H1 (cell line): ENCODE measurements around the gene FBXL15. TPM values are rescaled to one million over a fixed set of nuclear protein-coding genes. Genes with fewer than 3 reads are reported as not detected.
A peak's percentile ranks its signal among the peaks of the same experiment; 100 is the strongest.

Experiments used
- BCL11A ChIP-seq, 2 experiments: IDR thresholded peaks; one replicate each; pipeline ENCODE4 v1.6.1; 2011; ENCODE audit warnings: low read depth in 2 of 2, low read length in 2 of 2, mild to moderate bottlenecking in 2 of 2
- CEBPB ChIP-seq: IDR thresholded peaks from 2 replicates; pipeline ENCODE4 v1.6.1; 2012; ENCODE audit warnings: low read depth, low read length
- CHD2 ChIP-seq: IDR thresholded peaks from 2 replicates; pipeline ENCODE4 v1.6.1; 2012; ENCODE audit warnings: low read length, improper control_type of control experiment
- JUND ChIP-seq: IDR thresholded peaks from 2 replicates; pipeline ENCODE4 v1.6.1; 2011; ENCODE audit warnings: mild to moderate bottlenecking, improper control_type of control experiment, low read length
- POLR2A ChIP-seq, 2 experiments: IDR thresholded peaks; 1 replicate in 1 of 2; 2 replicates in 1 of 2; pipeline ENCODE4 v1.6.1; 2011; ENCODE audit warnings: low read depth in 2 of 2, low read length in 2 of 2, mild to moderate bottlenecking in 2 of 2; ENCODE audit errors: control extremely low read depth in 1 of 2
- RFX5 ChIP-seq: IDR thresholded peaks from 2 replicates; pipeline ENCODE4 v1.6.1; 2011; ENCODE audit warnings: low read depth, low read length, improper control_type of control experiment, borderline replicate concordance
- RNF2 ChIP-seq: fragments of 200-900, 300-1000 bp; sonication (generic); IDR thresholded peaks from 2 replicates; pipeline ENCODE4 v1.7.1; 2016; ENCODE audit warnings: borderline replicate concordance, low read depth, mild to moderate bottlenecking, antibody characterized with exemption, low read length; ENCODE audit not compliant: poor library complexity, severe bottlenecking; ENCODE audit errors: missing control alignments
- SP1 ChIP-seq: IDR thresholded peaks from 2 replicates; pipeline ENCODE4 v1.6.1; 2011; ENCODE audit warnings: low read depth, low read length
- SP2 ChIP-seq: IDR thresholded peaks from 2 replicates; pipeline ENCODE4 v1.6.1; 2012; ENCODE audit warnings: mild to moderate bottlenecking, low read length, inconsistent platforms
- polyA plus RNA-seq, 7 experiments: library from polyadenylated mRNA; depleted of rRNA in 3 of 7; stranded (reverse) in 5 of 7; unstranded in 2 of 7; fragments of >200 nt in 5 of 7; fragments of 200-250 nt in 2 of 7; gene quantifications; 1 replicate in 5 of 7; 2 replicates in 1 of 7; 4 replicates in 1 of 7; pipeline versions ENCODE4 v1.2.1 to v1.2.3, GENCODE V29; 2011 to 2013; ENCODE audit warnings: missing spikeins in 2 of 7, mixed read lengths in 2 of 7
- total RNA-seq: library from RNA; stranded (reverse); fragmentation: NEBNext Ultra II Directional; extraction: Animal tissue kit (Norgen Biotek cat#: 25700); gene quantifications from 2 replicates; pipeline ENCODE4 v1.2.1, GENCODE V29; 2021
- TF ChIP-seq, protein P1 (sequence below): IDR thresholded peaks from 2 replicates; pipeline ENCODE4 v1.6.1; 2012; ENCODE audit warnings: inconsistent platforms

Gene FBXL15
- total and polyA plus RNA-seq, 2 of the 8 experiments (the other 6 are each of a cell fraction or from before 2014, with no cell fraction given) = 11.3 to 22.6 TPM

DNA sequence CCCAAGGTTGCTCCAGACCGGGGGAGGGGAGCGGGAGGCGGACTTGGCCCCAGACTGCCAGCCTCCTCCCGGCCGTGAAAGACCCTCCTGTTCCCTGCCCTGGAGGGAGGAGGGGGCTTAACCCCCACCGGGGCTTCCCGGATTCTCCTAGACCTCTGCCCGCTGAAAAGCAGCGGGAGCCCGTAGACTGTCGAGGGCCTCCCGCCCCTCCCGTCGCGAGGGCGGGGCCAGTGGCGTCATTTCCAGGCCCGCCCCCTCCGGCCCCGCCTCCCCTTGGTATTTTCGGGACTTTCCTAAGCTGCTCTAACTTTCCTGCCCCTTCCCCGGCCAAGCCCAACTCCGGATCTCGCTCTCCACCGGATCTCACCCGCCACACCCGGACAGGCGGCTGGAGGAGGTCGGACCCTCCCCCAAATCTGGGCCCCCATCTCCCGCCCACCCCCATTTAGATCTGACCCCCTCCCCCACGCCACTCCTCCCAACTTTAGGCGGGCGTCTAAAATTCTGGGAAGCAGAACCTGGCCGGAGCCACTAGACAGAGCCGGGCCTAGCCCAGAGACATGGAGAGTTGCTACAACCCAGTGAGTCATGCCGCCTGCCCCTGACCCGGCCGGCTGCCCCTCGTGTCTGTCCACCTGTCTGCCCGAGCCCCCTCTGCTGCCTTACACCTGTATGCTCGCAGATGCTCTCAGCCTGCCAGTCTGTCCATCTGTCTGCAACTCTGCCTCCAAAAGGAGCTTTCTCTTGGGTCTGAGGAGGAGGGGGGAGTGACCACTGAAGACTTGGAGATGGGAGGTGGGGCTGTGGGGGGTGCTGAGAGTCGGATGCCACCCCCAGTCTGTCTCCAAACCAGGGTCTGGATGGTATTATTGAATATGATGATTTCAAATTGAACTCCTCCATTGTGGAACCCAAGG lies 25.0 kb upstream of the FBXL15 start, which contains the start of gene NFKB2 (continued):
- TF ChIP-seq RNF2 (peak; percentile 4), POLR2A (IDR thresholded peaks at IDR 0.05; ENCODE audit: control extremely low read depth in 1 of 2, low read depth in 2 of 2, low read length in 2 of 2) (0 out of 3 replicates have a peak, but pooled peaks of 1 of the 2 experiments have one; percentile 32), BCL11A (IDR thresholded peaks at IDR 0.05; ENCODE audit: low read depth in 2 of 2, low read length in 2 of 2) (no peak), SP2 (no peak), CEBPB (no peak), RFX5 (no peak), JUND (no peak), CHD2 (peak; percentile 21; the same call in 1 of the 2 replicates), SP1 (peak; percentile 96)
- TF ChIP-seq, protein P1, sequence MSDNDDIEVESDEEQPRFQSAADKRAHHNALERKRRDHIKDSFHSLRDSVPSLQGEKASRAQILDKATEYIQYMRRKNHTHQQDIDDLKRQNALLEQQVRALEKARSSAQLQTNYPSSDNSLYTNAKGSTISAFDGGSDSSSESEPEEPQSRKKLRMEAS = no peak
